GM12891 (cell line): ENCODE results near the gene JAK2.

Source experiments
- POLR2A ChIP-seq: IDR thresholded peaks from 2 replicates; pipeline ENCODE4 v1.6.1; 2011; ENCODE audit warnings: low read depth, low read length, control low read depth
- POLR2AphosphoS5 ChIP-seq: IDR thresholded peaks from 2 replicates; pipeline ENCODE4 v1.6.1; 2011; ENCODE audit warnings: low read depth, low read length, control low read depth
- SPI1 ChIP-seq: IDR thresholded peaks from 2 replicates; pipeline ENCODE4 v1.6.1; 2011; ENCODE audit warnings: low read depth, low read length, control low read depth
- TAF1 ChIP-seq: IDR thresholded peaks from 2 replicates; pipeline ENCODE4 v1.6.1; 2011; ENCODE audit warnings: low read depth, low read length, control low read depth

- TF ChIP-seq POLR2AphosphoS5 (no peak), POLR2A (no peak), TAF1 (no peak), SPI1 (no peak)
Observed at GRCh38 chr9:5085993-5086392, 100.9 kb downstream of the JAK2 start.
